WI38 (cell line): ENCODE data around the gene ZNF407.

Experiments used
- H3K4me3 ChIP-seq: 2 replicates; pipeline ENCODE4 v1.5.1; 2011; ENCODE audit warnings: low read depth, mild to moderate bottlenecking, control low read depth, low read length
- CTCF ChIP-seq: IDR thresholded peaks from 2 replicates; pipeline ENCODE4 v1.5.1; 2012; ENCODE audit warnings: low read depth, mild to moderate bottlenecking, control low read depth, low read length

The ZNF407 gene

GRCh38 chr18:74928194-74928968 lies 330.7 kb downstream of the ZNF407 start:
- H3K4me3 ChIP-seq: no peak overlapping the region

GRCh38 chr18:74929110-74929509 lies 331.4 kb downstream of the ZNF407 start:
- TF ChIP-seq CTCF: no peak
- no peak overlapping the region for H3K4me3 ChIP-seq

More at GRCh38 chr18:74928194-74928968, 330.7 kb downstream of the ZNF407 start:
- TF ChIP-seq CTCF: no peak

- no peak for TF ChIP-seq CTCF
- no peak overlapping the region for H3K4me3 ChIP-seq
These were observed 332.9 kb downstream of the ZNF407 start for GRCh38 chr18:74930616-74931015.

- TF ChIP-seq CTCF: no peak
- no peak overlapping the region for H3K4me3 ChIP-seq
These were observed 336.3 kb downstream of the ZNF407 start for GRCh38 chr18:74933930-74934329.

- no peak overlapping the region for H3K4me3 ChIP-seq
- no peak for TF ChIP-seq CTCF
These were observed 337.8 kb downstream of the ZNF407 start for GRCh38 chr18:74935434-74935833.

GRCh38 chr18:74936343-74936742 lies 338.7 kb downstream of the ZNF407 start:
- TF ChIP-seq CTCF: no peak
- H3K4me3 ChIP-seq: no peak overlapping the region

GRCh38 chr18:74937291-74937690 lies 339.6 kb downstream of the ZNF407 start:
- no peak for TF ChIP-seq CTCF
- no peak overlapping the region for H3K4me3 ChIP-seq
